ENCODE data around the gene TEX51.

The TEX51 gene

DNA sequence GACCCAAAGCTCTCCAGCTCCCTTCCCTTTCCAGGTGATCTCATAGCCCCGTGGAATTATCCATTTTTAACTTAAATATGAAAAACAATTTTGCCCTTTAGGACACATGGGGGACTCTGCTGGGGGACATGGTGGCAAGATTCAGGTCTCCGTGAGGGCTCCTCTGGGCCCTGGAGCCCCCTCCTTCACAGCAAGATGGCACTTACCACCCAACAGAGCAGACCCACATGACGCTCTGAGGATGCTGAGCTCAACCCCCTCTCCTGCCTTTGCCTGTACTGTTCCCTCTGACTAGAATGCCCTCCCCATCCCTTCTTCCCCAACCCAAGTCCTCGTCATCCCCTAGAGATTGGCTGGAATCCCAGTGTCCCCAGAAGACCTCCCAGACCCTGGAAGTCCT lies 17.2 kb downstream of the TEX51 start:
- Histone ChIP-seq H3K4me3 (ENCODE audit: low read depth, low read length) (no peak overlapping the region), H3K27me3 (ENCODE audit: control insufficient read depth, insufficient read depth, low read length) (no peaks in the 10 kb centered on the region), H3K9me3 (ENCODE audit: control insufficient read depth, insufficient read depth, low read length) (no peaks in the 10 kb centered on the region), H3K27ac (ENCODE audit: low read depth, low read length) (no peak overlapping the region), H3K4me1 (ENCODE audit: control insufficient read depth, insufficient read depth, low read length) (no peaks in the 10 kb centered on the region), H3K36me3 (ENCODE audit: control insufficient read depth, insufficient read depth, low read length) (no peaks in the 10 kb centered on the region), H3K9ac (ENCODE audit: low read depth, low read length) (no peak overlapping the region)

DNA sequence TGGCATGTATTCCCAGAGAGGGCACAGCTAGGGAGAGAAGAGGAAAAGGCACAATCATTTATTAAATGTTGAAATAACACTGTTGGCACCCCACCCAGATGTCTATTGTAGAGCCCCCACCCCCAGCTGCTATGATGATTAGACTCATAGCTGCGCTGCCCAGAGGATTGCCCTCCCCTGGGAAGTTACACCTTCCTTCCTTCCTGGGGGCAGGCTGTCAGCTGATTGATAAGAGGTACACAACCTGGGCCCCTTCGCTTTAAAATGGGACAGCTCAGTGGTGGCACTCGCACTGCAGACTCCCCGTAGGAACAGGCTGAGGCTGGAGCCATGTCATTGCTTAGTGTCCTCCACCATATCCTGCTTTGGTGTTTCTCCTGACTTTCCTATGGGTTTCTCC lies 18.1 kb downstream of the TEX51 start:
- H3K4me3 ChIP-seq (ENCODE audit: low read depth, low read length), result no peak overlapping the region
- no peaks in the 10 kb centered on the region for H3K9me3 ChIP-seq (ENCODE audit: control insufficient read depth, insufficient read depth, low read length)
- H3K4me1 ChIP-seq (ENCODE audit: control insufficient read depth, insufficient read depth, low read length), result no peaks in the 10 kb centered on the region
- H3K27me3 ChIP-seq (ENCODE audit: control insufficient read depth, insufficient read depth, low read length), result no peaks in the 10 kb centered on the region
- no peak overlapping the region for H3K9ac ChIP-seq (ENCODE audit: low read depth, low read length)
- H3K27ac ChIP-seq (ENCODE audit: low read depth, low read length), result no peak overlapping the region
- H3K36me3 ChIP-seq (ENCODE audit: control insufficient read depth, insufficient read depth, low read length), result no peaks in the 10 kb centered on the region

DNA sequence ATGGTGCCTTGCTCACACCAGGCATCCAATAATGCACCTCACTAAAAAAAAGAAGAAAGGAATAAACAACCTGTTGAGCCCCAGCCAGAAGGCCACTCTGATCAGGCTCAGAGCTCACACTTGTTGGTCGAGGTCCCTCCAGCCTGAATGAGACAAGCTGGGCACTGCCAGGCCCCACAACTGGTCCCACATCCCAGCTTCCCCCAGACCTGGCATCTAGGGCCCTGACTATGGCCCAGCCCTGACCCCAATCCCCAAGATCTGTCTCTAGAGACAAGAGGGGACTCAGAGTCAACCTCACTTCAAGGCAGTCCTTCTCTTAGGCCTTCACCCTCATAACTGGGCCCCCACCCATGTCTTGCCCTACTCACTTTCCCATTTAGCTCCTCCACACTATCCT lies 22.4 kb downstream of the TEX51 start:
- no peak overlapping the region for H3K9ac ChIP-seq (ENCODE audit: low read depth, low read length)
- no peak overlapping the region for H3K27ac ChIP-seq (ENCODE audit: low read depth, low read length)
- H3K4me3 ChIP-seq (ENCODE audit: low read depth, low read length), result no peak overlapping the region
- H3K4me1 ChIP-seq (ENCODE audit: control insufficient read depth, insufficient read depth, low read length), result no peaks in the 10 kb centered on the region
- no peaks in the 10 kb centered on the region for H3K36me3 ChIP-seq (ENCODE audit: control insufficient read depth, insufficient read depth, low read length)
- H3K27me3 ChIP-seq (ENCODE audit: control insufficient read depth, insufficient read depth, low read length), result no peaks in the 10 kb centered on the region
- no peaks in the 10 kb centered on the region; the same call in 1 of the 2 replicates for H3K9me3 ChIP-seq (ENCODE audit: control insufficient read depth, insufficient read depth, low read length)

DNA sequence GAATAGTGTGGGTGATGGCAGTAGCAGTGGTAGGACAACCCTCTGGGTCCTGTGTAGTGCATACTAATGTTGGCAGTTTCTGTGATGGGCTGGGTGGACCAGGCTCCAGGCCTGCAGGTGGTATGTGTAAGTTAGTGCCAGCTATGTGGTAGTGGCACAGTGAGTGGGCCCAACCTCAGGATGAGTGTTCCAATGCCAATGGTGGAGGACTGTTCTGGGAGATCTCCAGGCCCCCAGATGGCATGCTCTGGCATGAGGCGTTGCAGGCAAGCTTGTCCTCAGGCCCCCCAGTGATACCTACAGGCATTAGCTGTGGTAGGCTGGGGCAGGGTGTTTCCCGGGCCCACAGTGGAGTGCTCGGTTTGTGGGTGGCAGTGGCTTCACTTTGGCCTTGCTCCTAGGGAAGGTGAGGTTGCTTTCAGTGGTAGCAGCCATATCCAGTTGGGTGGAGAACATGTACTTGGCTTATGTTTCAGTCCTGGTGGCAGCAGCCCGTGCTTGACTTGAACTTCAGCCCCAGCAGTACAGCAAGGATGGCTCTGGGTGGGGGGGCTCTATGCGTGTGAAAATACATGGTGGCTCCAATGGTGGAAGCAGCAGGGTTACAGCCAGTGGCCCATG lies 32.4 kb downstream of the TEX51 start:
- Histone ChIP-seq H3K4me1 (ENCODE audit: control insufficient read depth, insufficient read depth, low read length) (no peaks in the 10 kb centered on the region), H3K27ac (ENCODE audit: low read depth, low read length) (no peak overlapping the region)

DNA sequence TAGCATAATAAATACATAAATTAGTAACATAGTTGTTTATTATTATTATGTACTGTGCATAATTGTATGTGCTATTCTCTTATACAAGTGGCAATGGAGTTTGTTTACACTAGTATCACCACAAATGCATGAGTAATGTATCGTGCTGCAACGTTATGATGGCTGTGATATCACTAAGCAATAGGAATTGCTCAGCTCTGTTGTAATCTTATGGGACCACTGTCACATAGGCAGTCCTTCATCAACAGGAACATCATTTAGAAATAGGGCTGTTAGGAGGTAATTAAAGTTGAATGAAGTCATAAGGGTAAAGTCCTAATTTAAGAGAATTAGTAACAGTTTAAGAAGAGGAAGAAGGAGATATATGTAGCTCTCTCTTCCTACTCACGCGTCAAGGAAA lies 33.8 kb downstream of the TEX51 start:
- no peaks in the 10 kb centered on the region for H3K9me3 ChIP-seq (ENCODE audit: control insufficient read depth, insufficient read depth, low read length)
- no peak overlapping the region for H3K4me3 ChIP-seq (ENCODE audit: low read depth, low read length)
- H3K36me3 ChIP-seq (ENCODE audit: control insufficient read depth, insufficient read depth, low read length), result no peaks in the 10 kb centered on the region
- no peak overlapping the region for H3K9ac ChIP-seq (ENCODE audit: low read depth, low read length)
- H3K27ac ChIP-seq (ENCODE audit: low read depth, low read length), result no peak overlapping the region
- no peaks in the 10 kb centered on the region for H3K4me1 ChIP-seq (ENCODE audit: control insufficient read depth, insufficient read depth, low read length)
- H3K27me3 ChIP-seq (ENCODE audit: control insufficient read depth, insufficient read depth, low read length), result no peaks in the 10 kb centered on the region; the same call in 1 of the 2 replicates

More for the DNA sequence above, 32.4 kb downstream of the TEX51 start:
- no peaks in the 10 kb centered on the region for H3K36me3 ChIP-seq (ENCODE audit: control insufficient read depth, insufficient read depth, low read length)
- no peak overlapping the region for H3K4me3 ChIP-seq (ENCODE audit: low read depth, low read length)
- H3K27me3 ChIP-seq (ENCODE audit: control insufficient read depth, insufficient read depth, low read length), result no peaks in the 10 kb centered on the region
- peaks cover 4% of the 10 kb centered on the region; the same call in 1 of the 2 replicates for H3K9me3 ChIP-seq (ENCODE audit: control insufficient read depth, insufficient read depth, low read length)
- H3K9ac ChIP-seq (ENCODE audit: low read depth, low read length), result no peak overlapping the region

DNA sequence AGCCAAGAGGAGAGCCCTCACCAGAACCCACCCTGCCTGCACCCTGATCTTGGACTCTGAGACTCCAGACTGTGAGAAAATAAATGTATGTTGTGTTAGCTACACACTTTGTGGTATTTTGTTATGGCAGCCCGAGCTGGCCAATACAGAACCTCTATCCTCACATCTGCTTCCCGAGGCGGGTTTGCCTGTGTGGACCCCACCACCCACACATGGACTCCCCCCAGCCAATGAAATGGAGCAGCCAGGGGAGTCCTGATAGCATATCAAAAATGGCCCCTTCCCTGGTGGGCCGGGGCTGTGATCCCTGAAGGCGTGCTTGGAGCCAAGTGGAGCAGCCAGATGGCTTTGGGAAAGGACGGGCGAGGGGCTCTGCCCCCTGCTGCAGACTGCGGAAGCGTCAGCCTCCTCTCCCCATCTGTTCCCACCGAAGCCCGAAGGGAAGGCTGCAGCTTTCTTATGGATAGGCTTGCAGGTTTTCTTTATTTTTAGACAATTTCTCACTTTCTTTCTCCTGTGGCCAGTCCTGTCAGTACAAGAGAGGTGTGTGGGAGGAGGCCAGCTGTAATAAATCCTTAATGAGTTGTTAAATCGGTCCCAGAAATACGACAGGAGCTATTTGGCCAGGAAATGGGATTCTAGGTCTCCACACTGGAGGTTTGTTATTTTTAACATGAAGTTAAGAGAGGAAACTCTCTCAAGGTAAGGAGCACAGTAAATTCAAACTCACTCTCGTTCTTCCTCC lies 34.4 kb downstream of the TEX51 start:
- peaks cover 3% of the 10 kb centered on the region; the same call in 1 of the 2 replicates for H3K27me3 ChIP-seq (ENCODE audit: control insufficient read depth, insufficient read depth, low read length)
- no peak overlapping the region for H3K9ac ChIP-seq (ENCODE audit: low read depth, low read length)
- no peak overlapping the region for H3K27ac ChIP-seq (ENCODE audit: low read depth, low read length)
- H3K36me3 ChIP-seq (ENCODE audit: control insufficient read depth, insufficient read depth, low read length), result no peaks in the 10 kb centered on the region
- H3K4me3 ChIP-seq (ENCODE audit: low read depth, low read length), result no peak overlapping the region
- H3K9me3 ChIP-seq (ENCODE audit: control insufficient read depth, insufficient read depth, low read length), result no peaks in the 10 kb centered on the region
- H3K4me1 ChIP-seq (ENCODE audit: control insufficient read depth, insufficient read depth, low read length), result no peaks in the 10 kb centered on the region

DNA sequence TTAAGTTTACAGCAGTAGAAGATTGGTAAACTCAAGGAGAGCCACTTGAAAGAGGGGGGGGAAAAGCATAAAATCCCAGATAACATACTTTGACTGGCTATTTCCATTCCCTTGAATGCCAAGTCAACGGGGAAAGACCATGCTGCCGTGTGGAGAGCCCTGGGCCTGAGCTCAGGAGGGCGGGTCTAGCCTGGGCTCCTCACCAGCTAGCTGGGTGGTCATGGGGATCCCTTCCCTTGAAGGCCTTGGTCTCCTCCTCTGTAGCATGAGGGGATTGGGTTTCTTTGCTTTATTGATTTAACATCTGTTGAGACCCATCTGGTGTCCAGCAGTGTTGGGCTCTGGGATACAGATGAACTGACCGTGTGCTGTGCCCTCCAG lies 35.0 kb downstream of the TEX51 start:
- H3K27ac ChIP-seq (ENCODE audit: low read depth, low read length), result no peak overlapping the region
- no peak overlapping the region for H3K4me3 ChIP-seq (ENCODE audit: low read depth, low read length)

DNA sequence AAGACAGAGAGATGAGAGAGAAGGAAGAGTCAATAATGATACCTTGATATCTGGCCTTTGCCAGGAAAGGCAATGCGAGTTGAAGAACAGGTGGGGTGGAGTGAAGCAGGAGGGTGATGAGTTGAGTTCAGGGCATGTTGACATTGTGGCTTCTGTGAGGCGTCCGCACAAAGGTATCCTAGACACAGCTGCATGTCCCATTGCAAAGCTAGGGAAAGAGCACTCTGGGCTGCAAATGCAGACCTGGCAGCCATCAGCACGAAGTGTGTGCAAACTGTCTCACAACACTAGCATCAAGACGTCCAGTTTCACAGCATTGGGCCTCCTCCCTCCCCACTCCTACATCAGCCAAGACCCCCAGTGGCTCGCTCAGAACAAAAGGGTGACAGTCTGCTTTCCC lies 36.1 kb downstream of the TEX51 start:
- Histone ChIP-seq H3K4me1 (ENCODE audit: control insufficient read depth, insufficient read depth, low read length) (no peaks in the 10 kb centered on the region), H3K9ac (ENCODE audit: low read depth, low read length) (no peak overlapping the region), H3K27me3 (ENCODE audit: control insufficient read depth, insufficient read depth, low read length) (peaks cover 4% of the 10 kb centered on the region; the same call in 1 of the 2 replicates), H3K9me3 (ENCODE audit: control insufficient read depth, insufficient read depth, low read length) (no peaks in the 10 kb centered on the region), H3K36me3 (ENCODE audit: control insufficient read depth, insufficient read depth, low read length) (no peaks in the 10 kb centered on the region), H3K4me3 (ENCODE audit: low read depth, low read length) (no peak overlapping the region), H3K27ac (ENCODE audit: low read depth, low read length) (no peak overlapping the region)

More for the DNA sequence above, 35.0 kb downstream of the TEX51 start:
- H3K9me3 ChIP-seq (ENCODE audit: control insufficient read depth, insufficient read depth, low read length), result no peaks in the 10 kb centered on the region
- H3K9ac ChIP-seq (ENCODE audit: low read depth, low read length), result no peak overlapping the region
- no peaks in the 10 kb centered on the region for H3K36me3 ChIP-seq (ENCODE audit: control insufficient read depth, insufficient read depth, low read length)
- H3K27me3 ChIP-seq (ENCODE audit: control insufficient read depth, insufficient read depth, low read length), result peaks cover 4% of the 10 kb centered on the region; the same call in 1 of the 2 replicates
- H3K4me1 ChIP-seq (ENCODE audit: control insufficient read depth, insufficient read depth, low read length), result no peaks in the 10 kb centered on the region

DNA sequence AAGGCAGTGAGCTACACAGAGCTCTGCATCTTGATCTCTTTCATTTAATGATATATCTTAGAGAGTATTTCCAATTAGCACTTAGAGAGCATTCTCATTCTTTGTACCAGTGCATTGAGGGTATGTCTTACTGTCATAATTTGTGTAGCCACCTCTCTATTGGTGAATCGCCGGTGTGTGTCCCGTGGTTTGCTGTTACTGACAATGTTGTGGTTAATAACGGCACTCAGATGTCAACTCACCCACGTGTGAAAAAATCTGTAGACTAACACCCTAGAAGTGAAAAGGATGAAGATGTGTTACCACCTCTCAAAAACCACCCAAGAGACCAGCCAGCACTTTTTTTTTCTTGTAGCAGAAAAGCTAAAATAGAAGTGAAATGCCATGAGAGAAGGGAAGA lies 37.1 kb downstream of the TEX51 start:
- Histone ChIP-seq H3K27me3 (ENCODE audit: control insufficient read depth, insufficient read depth, low read length) (peaks cover 6% of the 10 kb centered on the region; the same call in 1 of the 2 replicates), H3K4me1 (ENCODE audit: control insufficient read depth, insufficient read depth, low read length) (no peaks in the 10 kb centered on the region), H3K9ac (ENCODE audit: low read depth, low read length) (no peak overlapping the region), H3K36me3 (ENCODE audit: control insufficient read depth, insufficient read depth, low read length) (no peaks in the 10 kb centered on the region), H3K4me3 (ENCODE audit: low read depth, low read length) (no peak overlapping the region), H3K27ac (ENCODE audit: low read depth, low read length) (no peak overlapping the region), H3K9me3 (ENCODE audit: control insufficient read depth, insufficient read depth, low read length) (no peaks in the 10 kb centered on the region; the same call in 1 of the 2 replicates)

DNA sequence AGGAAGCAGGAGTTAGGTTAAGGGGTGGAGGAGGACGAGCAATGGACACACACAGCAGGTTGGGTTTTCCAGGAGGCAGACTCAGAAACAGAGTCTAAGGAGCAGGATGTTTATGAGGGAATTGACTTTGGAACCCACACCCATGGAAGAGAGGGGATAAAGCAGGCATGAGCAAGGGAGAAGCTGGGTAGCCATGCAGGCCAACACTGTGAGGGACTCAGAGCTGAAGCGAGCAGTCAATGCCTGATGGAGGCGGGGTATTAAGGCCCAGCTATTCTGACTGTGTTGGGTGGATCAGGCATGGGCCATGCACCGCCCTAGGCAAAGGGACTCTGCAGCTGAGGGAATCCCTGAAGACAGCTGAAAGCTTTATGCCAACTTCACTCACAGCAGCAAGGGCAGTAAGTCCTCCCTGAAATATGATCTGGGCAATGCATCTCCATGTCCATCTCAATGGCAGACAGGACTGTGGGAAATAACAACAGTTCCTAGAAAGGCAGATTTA lies 37.6 kb downstream of the TEX51 start:
- Histone ChIP-seq H3K36me3 (ENCODE audit: control insufficient read depth, insufficient read depth, low read length) (no peaks in the 10 kb centered on the region), H3K4me3 (ENCODE audit: low read depth, low read length) (no peak overlapping the region), H3K9me3 (ENCODE audit: control insufficient read depth, insufficient read depth, low read length) (peaks cover 4% of the 10 kb centered on the region), H3K27ac (ENCODE audit: low read depth, low read length) (no peak overlapping the region), H3K4me1 (ENCODE audit: control insufficient read depth, insufficient read depth, low read length) (no peaks in the 10 kb centered on the region), H3K27me3 (ENCODE audit: control insufficient read depth, insufficient read depth, low read length) (peaks cover 9% of the 10 kb centered on the region; the same call in 1 of the 2 replicates), H3K9ac (ENCODE audit: low read depth, low read length) (no peak overlapping the region)

DNA sequence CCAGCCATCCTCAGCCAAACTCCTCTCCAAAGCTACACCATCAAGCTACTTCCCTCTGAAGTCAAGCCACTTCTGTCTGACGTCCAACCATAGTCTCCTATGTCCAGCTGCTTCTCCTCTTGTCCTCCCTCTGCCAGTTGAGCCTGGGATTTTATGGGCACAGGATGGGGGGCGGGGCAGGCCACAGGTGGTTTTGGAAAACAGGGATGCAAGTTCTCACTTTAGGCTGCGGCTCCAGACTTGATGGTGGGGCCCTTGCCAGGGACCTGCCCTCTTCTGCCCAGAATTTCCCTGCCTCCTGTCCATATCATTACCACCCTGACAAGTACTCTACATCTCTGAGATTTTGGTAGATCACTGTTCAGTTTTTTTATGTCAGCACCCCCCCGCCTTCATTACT lies 41.6 kb downstream of the TEX51 start:
- H3K36me3 ChIP-seq (ENCODE audit: control insufficient read depth, insufficient read depth, low read length), result no peaks in the 10 kb centered on the region
- no peak overlapping the region for H3K9ac ChIP-seq (ENCODE audit: low read depth, low read length)
- H3K4me1 ChIP-seq (ENCODE audit: control insufficient read depth, insufficient read depth, low read length), result 0 out of 2 replicates have a peak, but pooled peaks cover 6% of the 10 kb centered on the region
- H3K27ac ChIP-seq (ENCODE audit: low read depth, low read length), result no peak overlapping the region
- no peak overlapping the region for H3K4me3 ChIP-seq (ENCODE audit: low read depth, low read length)
- H3K27me3 ChIP-seq (ENCODE audit: control insufficient read depth, insufficient read depth, low read length), result peaks cover 9% of the 10 kb centered on the region; the same call in 1 of the 2 replicates
- H3K9me3 ChIP-seq (ENCODE audit: control insufficient read depth, insufficient read depth, low read length), result peaks cover 33% of the 10 kb centered on the region
